Ammon's horn (tissue), 1 donor: ENCODE data around the gene BEND3.
"Not testable (repeated sequence)": the region's sequence is repeated elsewhere in the genome, so short reads cannot be mapped to it uniquely, and the experiment has no call there.

Source experiments
- DNase-seq: peaks from one replicate; pipeline ENCODE4 v3.0.0-alpha.2; 2016; ENCODE audit warnings: low spot score

Gene BEND3

GRCh38 chr6:107121266-107121665 lies 6.0 kb upstream of the BEND3 start:
- DNase-seq = no peak

- DNase-seq = no peak
Observed at GRCh38 chr6:107120404-107120803, 5.1 kb upstream of the BEND3 start.

- no peak for DNase-seq
Observed at GRCh38 chr6:107118976-107119375, 3.7 kb upstream of the BEND3 start.

- DNase-seq = not testable (repeated sequence)
Observed at GRCh38 chr6:107118540-107118939, 3.2 kb upstream of the BEND3 start.

- DNase-seq = no peak
Observed at GRCh38 chr6:107116931-107117330, 1.6 kb upstream of the BEND3 start.

GRCh38 chr6:107116328-107116892 lies 1.1 kb upstream of the BEND3 start:
- DNase-seq = no peak

GRCh38 chr6:107115695-107116327 lies 496 bp upstream of the BEND3 start:
- DNase-seq = peak; percentile 35

- DNase-seq = peak; percentile 86
Observed at GRCh38 chr6:107114213-107114925, 946 bp downstream of the BEND3 start.

GRCh38 chr6:107110200-107110599 lies 5.1 kb downstream of the BEND3 start:
- DNase-seq = no peak

GRCh38 chr6:107108201-107108890 lies 7.0 kb downstream of the BEND3 start:
- DNase-seq = no peak

- no peak for DNase-seq
Observed at GRCh38 chr6:107107791-107108190, 7.5 kb downstream of the BEND3 start.

GRCh38 chr6:107106165-107106564 lies 9.2 kb downstream of the BEND3 start:
- DNase-seq = no peak

- no peak for DNase-seq
Observed at GRCh38 chr6:107105511-107106116, 9.7 kb downstream of the BEND3 start.

- DNase-seq = no peak
Observed at GRCh38 chr6:107103082-107103481, 12.2 kb downstream of the BEND3 start.

- DNase-seq = no peak
Observed at GRCh38 chr6:107102414-107102805, 12.9 kb downstream of the BEND3 start.

GRCh38 chr6:107101686-107102413 lies 13.5 kb downstream of the BEND3 start:
- no peak for DNase-seq

- no peak for DNase-seq
Observed at GRCh38 chr6:107101211-107101610, 14.1 kb downstream of the BEND3 start.

- DNase-seq = no peak
Observed at GRCh38 chr6:107098436-107099307, 16.6 kb downstream of the BEND3 start.

GRCh38 chr6:107084459-107084858 lies 30.9 kb downstream of the BEND3 start:
- DNase-seq = not testable (repeated sequence)

- no peak for DNase-seq
Observed at GRCh38 chr6:107083921-107084320, 31.4 kb downstream of the BEND3 start.
